K562 (cell line): ENCODE results near the gene GCNA. TPM values are rescaled to one million over a fixed set of nuclear protein-coding genes. Genes with fewer than 3 reads are reported as not detected.

Source experiments
- ATAC-seq: fragments of 200-7000 bp; cut with Tn5 transposase; 3 replicates; pipeline ENCODE4 v1.9.1; 2020; ENCODE audit warnings: moderate library complexity
- BruUV-seq: library from RNA; stranded (reverse); fragments of 400-500 nt; replicated peaks from 2 replicates; lab custom pipeline; 2021; lab: Mats Ljungman, UMichigan
- CTCF ChIA-PET: fragments of 300-600 bp; formaldehyde crosslinking; extraction: SDS; loops from one replicate; lab custom pipeline; 2021; ENCODE audit warnings: low intra/inter-chr PET ratio; lab: Yijun Ruan, JAX
- POLR2A ChIA-PET: fragments of 300-600, 350-650 bp; sonication (Branson Sonifier 250); formaldehyde crosslinking; extraction: SDS; loops from one replicate; lab custom pipeline; 2021; ENCODE audit warnings: antibody characterized with exemption, inconsistent platforms; lab: Yijun Ruan, JAX
- DNase-seq, 4 experiments: peaks; one replicate each; pipeline versions ENCODE4 v3.0.0 to v3.0.0-alpha.2; 2011 to 2018; ENCODE audit warnings: low spot score in 3 of 4, mixed read lengths in 3 of 4; ENCODE audit errors: extremely low read depth in 1 of 4
- FAIRE-seq: peaks from 2 replicates; lab custom pipeline; 2011; peaks lifted over from hg19 to GRCh38; lab: Jason Lieb, UNC
- H2AFZ ChIP-seq: 2 replicates; pipeline ENCODE4 v1.6.0; 2011; ENCODE audit warnings: low read depth, low read length, control low read depth, inconsistent platforms
- H3K27ac ChIP-seq: fragments of 200-600 bp; 3 replicates; pipeline ENCODE4 v1.8.0; 2011; ENCODE audit warnings: low read depth, mild to moderate bottlenecking, control low read depth, inconsistent platforms, low read length, moderate library complexity, mixed read lengths; ENCODE audit errors: extremely low read depth
- H3K27me3 ChIP-seq, 2 experiments: fragments of 300-600 bp in 1 of 2; 2 replicates in 1 of 2; 3 replicates in 1 of 2; pipeline versions ENCODE4 v1.6.0 to v1.8.0; 2011; ENCODE audit warnings: inconsistent platforms in 2 of 2, low read length in 2 of 2, mild to moderate bottlenecking in 1 of 2, mixed read lengths in 1 of 2, moderate library complexity in 1 of 2; ENCODE audit not compliant: control insufficient read depth in 2 of 2, insufficient read depth in 2 of 2
- H3K36me3 ChIP-seq: fragments of 300-600 bp; 3 replicates; pipeline ENCODE4 v1.8.0; 2011; ENCODE audit warnings: mild to moderate bottlenecking, low read length, inconsistent platforms; ENCODE audit not compliant: control insufficient read depth, insufficient read depth
- H3K4me1 ChIP-seq, 2 experiments: fragments of 200-600 bp in 1 of 2; replicated peaks in 1 of 2; 2 replicates in 1 of 2; 3 replicates in 1 of 2; pipeline versions ENCODE4 v1.5.1 to v1.8.0; 2011; ENCODE audit warnings: inconsistent platforms in 2 of 2, low read length in 2 of 2, mild to moderate bottlenecking in 1 of 2, mixed read lengths in 1 of 2, moderate library complexity in 1 of 2; ENCODE audit not compliant: control insufficient read depth in 2 of 2, insufficient read depth in 2 of 2
- H3K4me2 ChIP-seq: 2 replicates; pipeline ENCODE4 v1.6.1; 2011; ENCODE audit warnings: low read length, control low read depth, inconsistent platforms, mixed read lengths; ENCODE audit not compliant: insufficient read depth
- H3K4me3 ChIP-seq: fragments of 200-600 bp; sonication (generic), shearing (Covaris generic); 2 replicates; pipeline ENCODE4 v1.5.1; 2016; ENCODE audit warnings: control low read depth, inconsistent platforms
- H3K79me2 ChIP-seq: fragments of 200-600 bp; 3 replicates; pipeline ENCODE4 v1.8.0; 2011; ENCODE audit warnings: low read length, inconsistent platforms; ENCODE audit not compliant: control insufficient read depth, insufficient read depth
- H3K9ac ChIP-seq, 2 experiments: 2 replicates each; pipeline versions ENCODE4 v1.6.0 to v1.6.1; 2011; ENCODE audit warnings: low read depth in 2 of 2, low read length in 2 of 2, control low read depth in 1 of 2, inconsistent platforms in 1 of 2, mild to moderate bottlenecking in 1 of 2, mixed read lengths in 1 of 2; ENCODE audit not compliant: insufficient read depth in 1 of 2
- H3K9me1 ChIP-seq: one replicate; pipeline ENCODE4 v1.6.0; 2011; ENCODE audit warnings: inconsistent platforms, mild to moderate bottlenecking, low read length, moderate library complexity; ENCODE audit not compliant: control insufficient read depth, insufficient read depth
- H3K9me3 ChIP-seq: replicated peaks from 2 replicates; pipeline ENCODE4 v1.5.1; 2011; ENCODE audit warnings: low read depth, low read length, inconsistent platforms; ENCODE audit not compliant: control insufficient read depth, insufficient read depth
- H4K20me1 ChIP-seq: replicated peaks from 2 replicates; pipeline ENCODE4 v1.6.1; 2011; ENCODE audit warnings: low read length, inconsistent platforms, mixed read lengths; ENCODE audit not compliant: control insufficient read depth, insufficient read depth
- C11orf30 ChIP-seq: fragments of 450-650 bp; IDR thresholded peaks from 2 replicates; pipeline ENCODE4 v1.6.1; 2016; ENCODE audit warnings: low read depth, mild to moderate bottlenecking
- IRF2 ChIP-seq: sonication (generic); formaldehyde crosslinking; IDR thresholded peaks from 2 replicates; pipeline ENCODE4 v1.8.1; 2022; ENCODE audit warnings: mild to moderate bottlenecking, missing genetic modification reagents
- MAFF ChIP-seq: IDR thresholded peaks from 2 replicates; pipeline ENCODE4 v1.6.1; 2012; ENCODE audit warnings: low read length, improper control_type of control experiment
- MAFG ChIP-seq: fragments of 450-650 bp; conservative IDR thresholded peaks from 2 replicates; pipeline ENCODE4 v1.6.1; 2016; ENCODE audit warnings: missing genetic modification characterization, missing compliant biosample characterization
- MAFK ChIP-seq: IDR thresholded peaks from 2 replicates; pipeline ENCODE4 v1.6.1; 2011; ENCODE audit warnings: low read length, improper control_type of control experiment
- MGA ChIP-seq: fragments of 450-650 bp; IDR thresholded peaks from 2 replicates; pipeline ENCODE4 v1.6.1; 2016; ENCODE audit warnings: mild to moderate bottlenecking, moderate library complexity
- TCF3 ChIP-seq: sonication (generic); formaldehyde crosslinking; IDR thresholded peaks from 2 replicates; pipeline ENCODE4 v1.4.0; 2020; ENCODE audit warnings: mild to moderate bottlenecking, missing genetic modification reagents
- ZNF316 ChIP-seq: fragments of 450-650 bp; IDR thresholded peaks from 2 replicates; pipeline ENCODE4 v1.6.1; 2016
- ZNF561 ChIP-seq: fragments of 450-650 bp; formaldehyde crosslinking; conservative IDR thresholded peaks from 2 replicates; pipeline ENCODE4 v1.4.0; 2020; ENCODE audit warnings: mild to moderate bottlenecking, moderate library complexity
- ZNF75A ChIP-seq: fragments of 450-650 bp; formaldehyde crosslinking; IDR thresholded peaks from 2 replicates; pipeline ENCODE4 v1.4.0; 2020; ENCODE audit warnings: mild to moderate bottlenecking
- WGBS: fragments of 100-300 bp; shearing (Covaris generic); methylation state at CpG from one replicate; pipeline ENCODE4 v1.1.6; 2016; ENCODE audit warnings: low coverage, mixed read lengths; ENCODE audit not compliant: insufficient coverage; ENCODE audit errors: missing lambda C conversion rate; 5-methylcytosine and 5-hydroxymethylcytosine counted together
- in situ Hi-C: fragments of 300-500 bp; cut with MboI; formaldehyde crosslinking; loops from 4 replicates; pipeline ENCODE4 v1.15.0; 2018; ENCODE audit warnings: inconsistent platforms, mixed read lengths
- intact Hi-C: fragments of 100-400 bp; cut with micrococcal nuclease; formaldehyde crosslinking; loops from 2 replicates; pipeline ENCODE4 v1.14.2; 2022
- polyA plus RNA-seq, 8 experiments: library from polyadenylated mRNA; depleted of rRNA in 4 of 8; stranded (reverse) in 5 of 8; unstranded in 3 of 8; fragments of >200 nt; fragmentation: Nextera tagmentation in 2 of 8; fragmentation: Illumina TruSeq in 1 of 8; extraction: Ambion mirVana in 2 of 8; extraction: Trizol in 1 of 8; gene quantifications; 2 replicates each; pipeline versions ENCODE4 v1.2.1 to v1.2.3, GENCODE V29; 2011 to 2014; ENCODE audit warnings: inconsistent platforms in 1 of 8, missing spikeins in 1 of 8
- total RNA-seq, 7 experiments: library from RNA; depleted of rRNA in 6 of 7; stranded (reverse); fragments of >200 nt in 6 of 7; fragmentation: Illumina TruSeq in 2 of 7; extraction: Trizol in 2 of 7; gene quantifications; 2 replicates each; pipeline versions ENCODE4 v1.2.1 to v1.2.3, GENCODE V29; 2011 to 2021; ENCODE audit warnings: low replicate concordance in 1 of 7

Gene GCNA
- total and polyA plus RNA-seq, 9 of the 15 experiments (the other 6 are each of a cell fraction or from before 2014, with no cell fraction given), result 0.27 to 1.5 (median 0.86) TPM

- H4K20me1 ChIP-seq, result no peaks in the 10 kb centered on the region
- BruUV-seq, result no TSS peak
- no peaks in the 10 kb centered on the region for H3K9me1 ChIP-seq
- TF ChIP-seq ZNF75A (CRISPR knock-in tag) (no peak), TCF3 (CRISPR knock-in tag) (no peak), MGA (no peak), IRF2 (CRISPR knock-in tag) (no peak), MAFK (peak; percentile 55; the same call in 1 of the 2 replicates), ZNF316 (peak; percentile 87), ZNF561 (CRISPR knock-in tag) (no peak), MAFG (tag) (peak; percentile 73), C11orf30 (peak; percentile 71), MAFF (peak; percentile 69)
- TF ChIP-seq, all 486 proteins: peak for 5
- Histone ChIP-seq H3K4me1 (peaks cover 2 to 4% of the 10 kb centered on the region in 2 experiments; a peak in 2 of 5 replicates), H3K9ac (no peak overlapping the region), H3K27ac (no peak overlapping the region), H3K4me2 (no peak overlapping the region), H3K4me3 (no peak overlapping the region), H3K79me2 (no peaks in the 10 kb centered on the region), H3K9me3 (no peaks in the 10 kb centered on the region), H3K27me3 (no peaks in the 10 kb centered on the region; a peak in 2 of 5 replicates), H2AFZ (peak overlapping the region; percentile 51; the same call in 1 of the 2 replicates), H3K36me3 (no peaks in the 10 kb centered on the region)
- WGBS, result 21% methylated on average over 13 of the region's 14 CpGs
- intact Hi-C loops (no loop called here), in situ Hi-C loops (no loop called here)
- CTCF ChIA-PET, result no interaction called here
- FAIRE-seq (peak; percentile 37), ATAC-seq (peak; percentile 63; the same call in 2 of the 3 replicates), DNase-seq (no peak)
- POLR2A ChIA-PET, result interaction anchor here (0.6 kb wide), 1 partner anchor 353 kb away, joined by 4 read pairs; no protein-coding TSS in a partner anchor
Measured at GRCh38 chrX:71627588-71628404, 49.6 kb downstream of the GCNA start.
